ENCODE results near the gene ARRDC1. TPM values are rescaled to one million over a fixed set of nuclear protein-coding genes. Genes with fewer than 3 reads are reported as not detected.

ARRDC1 gene
- total and polyA plus RNA-seq, 9 of the 15 experiments (the other 6 are each of a cell fraction or from before 2014, with no cell fraction given), result 0.21 to 45.3 (median 18.6) TPM

GRCh38 chr9:137590469-137591383 is 14.8 kb upstream of the ARRDC1 start, which contains the start of gene ZMYND19 (continued):
- TF ChIP-seq, protein P1, sequence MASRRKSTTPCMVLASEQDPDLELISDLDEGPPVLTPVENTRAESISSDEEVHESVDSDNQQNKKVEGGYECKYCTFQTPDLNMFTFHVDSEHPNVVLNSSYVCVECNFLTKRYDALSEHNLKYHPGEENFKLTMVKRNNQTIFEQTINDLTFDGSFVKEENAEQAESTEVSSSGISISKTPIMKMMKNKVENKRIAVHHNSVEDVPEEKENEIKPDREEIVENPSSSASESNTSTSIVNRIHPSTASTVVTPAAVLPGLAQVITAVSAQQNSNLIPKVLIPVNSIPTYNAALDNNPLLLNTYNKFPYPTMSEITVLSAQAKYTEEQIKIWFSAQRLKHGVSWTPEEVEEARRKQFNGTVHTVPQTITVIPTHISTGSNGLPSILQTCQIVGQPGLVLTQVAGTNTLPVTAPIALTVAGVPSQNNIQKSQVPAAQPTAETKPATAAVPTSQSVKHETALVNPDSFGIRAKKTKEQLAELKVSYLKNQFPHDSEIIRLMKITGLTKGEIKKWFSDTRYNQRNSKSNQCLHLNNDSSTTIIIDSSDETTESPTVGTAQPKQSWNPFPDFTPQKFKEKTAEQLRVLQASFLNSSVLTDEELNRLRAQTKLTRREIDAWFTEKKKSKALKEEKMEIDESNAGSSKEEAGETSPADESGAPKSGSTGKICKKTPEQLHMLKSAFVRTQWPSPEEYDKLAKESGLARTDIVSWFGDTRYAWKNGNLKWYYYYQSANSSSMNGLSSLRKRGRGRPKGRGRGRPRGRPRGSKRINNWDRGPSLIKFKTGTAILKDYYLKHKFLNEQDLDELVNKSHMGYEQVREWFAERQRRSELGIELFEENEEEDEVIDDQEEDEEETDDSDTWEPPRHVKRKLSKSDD (conservative IDR thresholded peaks at IDR 0.05; ENCODE audit: low read length), result no peak
- no peak for TF ChIP-seq ZNF507 (tag; conservative IDR thresholded peaks at IDR 0.05)
- peak; percentile 89 for TF ChIP-seq ZNF384 (IDR thresholded peaks at IDR 0.05; ENCODE audit: low read depth, low read length)
- TF ChIP-seq CEBPG (CRISPR knock-in tag; IDR thresholded peaks at IDR 0.05), result no peak
- TF ChIP-seq CEBPG (tag; conservative IDR thresholded peaks at IDR 0.05 in 1 of 2, IDR thresholded peaks at IDR 0.05 in 1 of 2), result no peak
- TF ChIP-seq C11orf30 (IDR thresholded peaks at IDR 0.05; ENCODE audit: low read depth), result no peak
- TF ChIP-seq CCNT2 (IDR thresholded peaks at IDR 0.05; ENCODE audit: borderline replicate concordance, extremely low read depth, insufficient read length, low read depth, low read length), result peak; percentile 57
- TF ChIP-seq, protein P2, sequence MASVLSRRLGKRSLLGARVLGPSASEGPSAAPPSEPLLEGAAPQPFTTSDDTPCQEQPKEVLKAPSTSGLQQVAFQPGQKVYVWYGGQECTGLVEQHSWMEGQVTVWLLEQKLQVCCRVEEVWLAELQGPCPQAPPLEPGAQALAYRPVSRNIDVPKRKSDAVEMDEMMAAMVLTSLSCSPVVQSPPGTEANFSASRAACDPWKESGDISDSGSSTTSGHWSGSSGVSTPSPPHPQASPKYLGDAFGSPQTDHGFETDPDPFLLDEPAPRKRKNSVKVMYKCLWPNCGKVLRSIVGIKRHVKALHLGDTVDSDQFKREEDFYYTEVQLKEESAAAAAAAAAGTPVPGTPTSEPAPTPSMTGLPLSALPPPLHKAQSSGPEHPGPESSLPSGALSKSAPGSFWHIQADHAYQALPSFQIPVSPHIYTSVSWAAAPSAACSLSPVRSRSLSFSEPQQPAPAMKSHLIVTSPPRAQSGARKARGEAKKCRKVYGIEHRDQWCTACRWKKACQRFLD (CRISPR knock-in tag; IDR thresholded peaks at IDR 0.05), result no peak
- TF ChIP-seq HDAC1 (IDR thresholded peaks at IDR 0.05), result peak in 1 of 2 experiments; percentile 85; a peak in 2 of 4 replicates
- no peak for TF ChIP-seq STAT6 (CRISPR knock-in tag; IDR thresholded peaks at IDR 0.05)
- no peak for TF ChIP-seq NFRKB (IDR thresholded peaks at IDR 0.05; ENCODE audit: low read depth)
- TF ChIP-seq MXI1 (IDR thresholded peaks at IDR 0.05; ENCODE audit: low read depth, low read length), result no peak
- TF ChIP-seq GTF2F1 (IDR thresholded peaks at IDR 0.05; ENCODE audit: low read depth, low read length), result no peak
- TF ChIP-seq IRF2 (CRISPR knock-in tag; IDR thresholded peaks at IDR 0.05), result no peak
- TF ChIP-seq E2F1 (CRISPR knock-in tag; IDR thresholded peaks at IDR 0.05), result 0 out of 2 replicates have a peak, but pooled peaks have one; percentile 40
- no peak for TF ChIP-seq ZNF696 (CRISPR knock-in tag; conservative IDR thresholded peaks at IDR 0.05)
- TF ChIP-seq BDP1 (IDR thresholded peaks at IDR 0.05; ENCODE audit: insufficient read depth, insufficient read length), result no peak

Measured in K562 (cell line).